HG03066 (cell line): ENCODE results near the gene CCDC85C.

Experiments
- ATAC-seq: cut with Tn5 transposase; IDR thresholded peaks from one replicate; pipeline ENCODE4 v1.9.1; 2021; ENCODE audit warnings: low read depth; ENCODE audit not compliant: unreplicated experiment

Gene CCDC85C

DNA sequence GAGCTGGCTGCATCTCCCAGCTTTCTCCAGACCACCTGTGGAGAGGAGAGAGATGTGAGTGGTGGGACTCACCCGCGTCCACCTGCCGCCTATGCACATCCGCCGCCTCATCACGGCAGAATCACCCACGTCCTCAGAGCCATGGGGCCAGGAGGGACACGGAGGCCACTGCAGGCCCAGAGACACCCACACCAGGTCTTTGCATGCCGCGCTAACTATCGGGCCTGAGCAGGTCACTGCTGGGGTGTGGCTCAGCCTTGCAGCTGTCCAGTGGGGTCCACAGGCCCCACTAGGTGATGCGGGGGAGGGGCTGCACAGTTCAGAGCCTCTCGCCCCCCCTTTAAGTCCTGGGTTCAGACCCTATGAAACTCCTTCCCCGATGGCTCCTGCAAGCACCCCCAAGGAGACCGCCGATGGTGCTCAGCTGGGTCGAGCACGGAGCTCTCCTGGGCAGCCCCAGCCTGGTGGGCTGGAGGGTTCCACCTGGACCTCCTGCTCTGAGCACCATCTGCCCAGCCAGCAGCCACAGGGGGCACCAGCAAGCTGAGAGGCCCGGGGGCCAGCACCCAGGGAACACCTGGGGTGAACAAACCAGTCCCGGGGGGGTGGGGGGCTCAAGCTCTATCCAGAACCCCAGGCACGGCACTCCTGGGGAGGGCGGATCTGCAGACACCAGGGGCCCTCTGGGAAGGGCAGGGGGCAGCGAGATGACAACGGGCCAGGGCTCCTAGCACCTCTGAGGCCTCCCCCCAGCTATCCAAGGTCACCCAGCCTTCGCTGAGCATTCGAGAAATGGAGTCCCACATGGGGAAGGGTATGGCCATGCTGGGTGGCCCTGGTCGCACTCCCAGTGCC is 88.5 kb downstream of the CCDC85C start:
- no peak for ATAC-seq

DNA sequence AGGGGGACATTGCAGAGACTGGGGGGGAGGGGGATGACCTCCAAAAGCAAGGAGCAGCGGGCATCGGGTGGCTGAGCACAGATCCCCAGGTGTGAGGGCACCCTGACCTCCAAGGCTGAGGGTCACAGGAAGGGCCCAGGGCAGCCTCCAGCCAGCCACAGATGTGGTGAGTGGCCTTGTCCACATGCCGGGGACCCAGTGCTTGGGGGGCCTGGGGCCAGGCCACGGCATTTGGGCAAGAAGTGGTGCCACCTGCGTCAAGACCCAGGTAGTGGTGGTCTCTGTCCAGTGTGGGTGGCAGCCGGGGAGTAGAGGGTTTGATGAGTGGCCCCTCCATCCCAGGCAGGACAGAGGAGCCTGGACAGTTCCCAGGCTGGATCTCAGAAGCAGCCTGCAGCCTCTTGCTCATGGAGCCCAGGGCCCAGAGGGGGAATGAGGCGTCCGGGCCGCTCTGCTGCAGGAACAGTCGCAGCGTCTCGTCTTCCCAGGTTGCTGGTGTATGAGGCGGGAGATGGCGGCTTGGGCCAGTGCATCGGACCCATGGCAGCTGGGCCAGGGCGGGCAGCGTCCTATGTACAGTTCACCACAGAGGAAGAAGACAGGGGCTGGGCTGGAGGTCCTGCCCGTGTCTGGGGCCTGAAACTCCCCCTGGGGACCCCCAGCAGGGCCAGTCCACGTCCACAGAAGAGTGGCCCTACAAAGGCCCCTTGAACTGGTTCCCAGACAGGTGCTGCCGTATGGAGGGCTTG is 89.3 kb downstream of the CCDC85C start:
- ATAC-seq, result no peak

- ATAC-seq, result no peak
Observed at GRCh38 chr14:99513946-99514551, 90.0 kb downstream of the CCDC85C start.

- no peak for ATAC-seq
Observed at GRCh38 chr14:99513183-99513694, 90.8 kb downstream of the CCDC85C start.

GRCh38 chr14:99512571-99513182 is 91.3 kb downstream of the CCDC85C start:
- no peak for ATAC-seq

DNA sequence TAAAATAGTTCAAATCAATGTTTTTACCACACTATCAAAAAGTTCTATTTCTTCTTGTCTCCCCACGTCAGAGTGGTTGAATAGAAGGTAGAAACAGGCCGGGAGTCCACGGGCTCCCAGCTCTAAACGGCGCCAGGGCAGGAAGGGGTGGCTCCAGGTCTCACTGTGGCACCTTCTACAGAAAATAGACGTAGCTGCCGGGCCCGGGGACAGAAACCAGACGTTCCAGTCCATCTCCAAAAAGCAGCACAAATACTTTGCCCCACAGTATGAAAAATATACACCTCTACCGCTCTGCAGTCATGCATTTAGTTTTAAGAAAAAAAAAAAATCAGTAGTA is 91.9 kb downstream of the CCDC85C start:
- ATAC-seq, result no peak

- ATAC-seq, result no peak
Observed at GRCh38 chr14:99511421-99512109, 92.4 kb downstream of the CCDC85C start.

DNA sequence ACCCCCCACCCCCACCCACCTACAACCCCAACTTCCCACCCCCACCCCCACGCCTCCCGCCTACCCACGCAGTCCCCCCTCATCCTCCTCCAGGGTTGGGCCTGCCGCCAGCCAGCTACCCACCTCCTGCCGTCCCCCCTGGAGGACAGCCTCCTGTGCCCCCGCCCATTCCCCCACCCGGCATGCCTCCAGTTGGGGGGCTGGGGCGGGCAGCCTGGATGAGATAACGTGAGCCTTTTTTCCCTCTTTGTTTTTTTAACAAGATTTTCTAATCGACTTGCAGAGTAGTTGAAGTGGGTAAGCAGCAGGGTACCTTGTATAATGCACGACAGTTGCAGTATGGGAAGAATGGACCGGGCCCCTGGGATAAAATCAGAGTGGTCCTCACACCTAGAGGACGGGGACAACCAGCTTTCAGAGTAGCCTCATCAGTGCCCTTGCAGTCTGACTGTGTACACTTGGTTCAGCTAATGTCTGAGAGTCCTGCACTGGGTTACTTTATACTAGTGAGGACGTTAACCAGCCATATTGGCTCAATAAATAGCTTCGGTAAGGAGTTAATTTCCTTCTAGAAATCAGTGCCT is 93.4 kb downstream of the CCDC85C start:
- ATAC-seq, result no peak

- no peak for ATAC-seq
Observed at GRCh38 chr14:99509871-99510555, 94.0 kb downstream of the CCDC85C start.

- ATAC-seq, result no peak
Observed at GRCh38 chr14:99508896-99509629, 94.9 kb downstream of the CCDC85C start.

GRCh38 chr14:99507860-99508640 is 96.0 kb downstream of the CCDC85C start:
- no peak for ATAC-seq

DNA sequence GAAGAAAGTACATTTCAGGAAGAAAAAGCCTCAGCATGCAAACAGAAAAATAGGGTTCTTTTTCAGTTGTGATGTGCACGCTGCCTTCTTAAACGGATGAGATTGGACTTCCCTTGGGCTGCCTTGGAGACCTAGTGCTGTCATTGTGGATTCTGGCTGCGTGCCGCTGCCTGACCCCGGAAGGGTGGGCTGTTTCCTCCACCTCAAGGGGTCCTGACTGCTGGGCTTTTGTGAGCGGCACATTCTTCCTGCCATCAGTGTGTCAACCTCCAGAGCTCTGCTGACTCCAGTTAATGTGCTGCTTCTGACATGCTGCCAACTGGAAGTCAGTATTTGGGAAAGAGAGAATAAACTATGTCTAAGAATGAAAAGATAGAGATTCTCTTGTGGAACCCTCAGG is 97.7 kb downstream of the CCDC85C start:
- no peak for ATAC-seq

DNA sequence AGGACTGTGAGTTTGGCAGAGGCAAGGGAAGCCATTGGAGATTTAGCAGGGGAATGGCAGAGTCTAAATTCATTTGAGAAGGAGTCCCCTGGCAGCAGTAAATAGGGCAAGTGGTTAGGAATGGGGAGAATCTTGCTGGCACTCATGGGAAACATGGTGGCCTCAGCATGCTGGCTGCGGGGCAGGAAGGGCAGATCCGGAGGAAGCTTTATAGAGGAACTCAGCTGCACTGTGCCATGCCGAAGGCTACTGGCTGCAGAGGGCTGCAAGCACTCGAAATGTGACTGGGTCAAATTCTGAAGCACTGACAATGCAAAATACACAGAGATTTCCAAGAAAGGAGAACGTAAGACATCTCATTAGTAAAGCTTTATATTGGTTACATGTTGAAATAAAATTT is 98.9 kb downstream of the CCDC85C start:
- ATAC-seq, result no peak

DNA sequence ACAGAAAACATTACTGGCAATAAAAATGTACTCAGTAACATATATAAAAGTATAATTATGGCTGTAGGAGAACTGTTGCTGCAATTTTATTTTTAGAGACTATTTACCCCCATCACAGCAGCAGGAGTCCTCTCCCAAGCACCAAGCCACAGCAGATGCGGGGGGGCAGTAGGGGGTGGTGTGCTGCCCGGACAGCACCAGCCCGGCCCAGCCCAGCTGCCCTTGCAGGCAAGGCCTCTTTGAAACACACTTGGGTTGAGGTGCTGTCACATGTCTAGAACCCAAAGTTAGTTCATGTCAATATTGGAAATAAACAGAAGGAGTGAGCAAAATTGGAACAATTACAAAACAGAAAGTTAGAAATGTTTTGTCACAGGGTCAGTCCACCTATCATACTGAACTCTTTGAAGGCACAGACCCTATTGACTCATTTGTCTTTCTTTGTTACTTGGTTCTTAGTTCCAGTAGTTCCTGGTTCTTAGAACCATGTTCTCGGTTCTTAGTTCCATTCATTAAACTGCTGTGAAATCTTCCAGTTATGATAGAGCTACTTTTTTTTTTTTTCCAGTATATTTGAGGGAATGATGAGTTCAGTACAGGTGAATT is 100.1 kb downstream of the CCDC85C start:
- ATAC-seq, result no peak

DNA sequence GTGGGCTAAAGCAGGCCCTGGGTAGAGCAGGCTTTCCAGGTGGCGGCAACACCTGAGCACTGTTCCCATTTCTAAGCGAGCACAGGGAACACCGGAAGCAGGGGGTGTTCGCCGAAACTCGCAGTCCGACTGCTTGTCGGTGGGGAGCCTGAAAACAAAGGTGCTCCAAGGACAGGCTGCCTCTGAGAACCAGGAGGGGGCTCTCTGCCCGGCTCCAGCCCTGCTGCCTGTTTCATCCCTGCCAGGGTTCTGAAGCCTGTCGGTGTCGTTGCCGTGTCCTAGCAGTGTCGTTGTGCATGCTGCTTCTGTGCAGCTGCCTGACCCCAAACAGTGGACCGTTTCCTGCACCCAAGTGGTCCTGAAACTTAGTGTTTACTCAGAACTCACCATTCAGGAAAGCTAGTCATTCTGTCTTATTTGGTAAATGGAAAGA is 101.0 kb downstream of the CCDC85C start:
- ATAC-seq, result no peak

DNA sequence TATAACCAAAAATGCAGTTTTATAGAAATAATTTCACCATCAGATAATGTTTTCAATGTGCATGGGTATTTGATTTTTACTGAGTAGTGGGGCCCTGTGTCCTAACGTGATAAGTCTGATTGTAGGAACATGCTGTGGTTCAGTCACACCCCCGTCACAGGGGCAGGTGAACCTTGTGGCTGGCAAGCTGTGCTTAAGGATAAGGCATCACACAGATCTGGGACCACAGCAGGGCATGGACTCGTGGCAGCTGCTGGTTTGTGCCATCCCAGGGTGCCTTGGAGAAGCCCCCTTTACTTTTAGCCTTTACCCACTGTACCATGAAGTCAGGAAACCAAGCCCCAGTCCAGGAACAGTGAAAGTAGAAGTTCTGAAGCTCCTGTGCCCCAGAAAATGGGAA is 106.1 kb downstream of the CCDC85C start:
- no peak for ATAC-seq

DNA sequence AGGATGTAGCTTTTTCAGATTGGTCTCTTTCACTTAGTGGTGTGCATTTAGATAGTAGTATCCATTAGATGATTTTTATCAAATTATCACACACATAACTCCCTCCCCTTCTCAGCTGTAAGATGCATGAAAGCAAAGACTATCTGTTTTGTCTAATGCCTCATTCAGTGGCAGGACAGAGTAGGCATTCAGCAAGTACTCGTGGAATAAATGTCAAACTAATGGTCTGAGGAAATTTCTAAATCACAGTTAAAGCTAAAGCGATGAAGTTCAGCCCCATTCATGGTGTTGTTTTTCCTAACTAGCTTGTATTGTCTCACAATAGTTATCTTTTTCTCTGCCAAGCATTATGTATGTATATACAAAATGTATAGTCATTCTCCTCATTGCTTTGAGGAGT is 106.7 kb downstream of the CCDC85C start:
- ATAC-seq, result no peak

DNA sequence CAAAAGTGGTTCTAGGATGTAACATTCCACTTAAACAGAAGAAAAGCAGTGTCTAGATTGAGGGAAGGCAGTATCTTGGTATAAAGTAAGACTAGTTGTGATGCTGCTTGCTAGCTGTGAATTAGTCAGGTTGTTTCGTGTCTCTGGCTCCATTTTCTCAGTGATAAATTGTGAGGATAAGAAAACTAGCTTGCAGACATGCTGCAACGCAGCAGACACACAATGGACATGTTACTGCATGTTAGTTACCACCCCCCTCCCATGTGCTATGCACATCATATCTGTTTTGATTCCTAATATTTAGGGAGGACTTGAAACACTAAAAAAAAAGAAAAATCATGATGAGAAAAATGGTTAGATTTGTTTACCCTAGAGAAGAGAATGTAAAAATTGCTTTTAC is 119.9 kb downstream of the CCDC85C start:
- ATAC-seq, result no peak
